Kidney epithelial cell (primary cell): Measurements from ENCODE around the gene HELT. TPM values are rescaled to one million over a fixed set of nuclear protein-coding genes. Genes with fewer than 3 reads are reported as not detected.
A peak's percentile ranks its signal among the peaks of the same experiment; 100 is the strongest.
"Not testable (repeated sequence)": the region's sequence is repeated elsewhere in the genome, so short reads cannot be mapped to it uniquely, and the experiment has no call there.

Experiments
- DNase-seq: peaks from one replicate; pipeline ENCODE4 v3.0.0-alpha.2; 2010; ENCODE audit warnings: low read depth
- H3K27me3 ChIP-seq: 2 replicates; pipeline ENCODE4 v1.6.0; 2011; ENCODE audit warnings: low read length; ENCODE audit not compliant: control insufficient read depth, insufficient read depth
- H3K36me3 ChIP-seq: 2 replicates; pipeline ENCODE4 v1.5.1; 2011; ENCODE audit warnings: low read length; ENCODE audit not compliant: control insufficient read depth, insufficient read depth
- H3K4me3 ChIP-seq: 2 replicates; pipeline ENCODE4 v1.5.1; 2011; ENCODE audit warnings: low read depth, mild to moderate bottlenecking, control low read depth, low read length
- total RNA-seq: library from RNA; depleted of rRNA; stranded (reverse); fragments of >200 nt; gene quantifications from 2 replicates; pipeline ENCODE4 v1.2.3, GENCODE V29; 2015
- TF ChIP-seq, protein P1 (sequence below): IDR thresholded peaks from 2 replicates; pipeline ENCODE4 v1.5.1; 2011; ENCODE audit warnings: mild to moderate bottlenecking, moderate library complexity, low read length, control low read depth, inconsistent platforms; ENCODE audit not compliant: insufficient read depth, poor library complexity, severe bottlenecking

Gene HELT
- total RNA-seq, 1 donor from 2014 or later: not detected

DNA sequence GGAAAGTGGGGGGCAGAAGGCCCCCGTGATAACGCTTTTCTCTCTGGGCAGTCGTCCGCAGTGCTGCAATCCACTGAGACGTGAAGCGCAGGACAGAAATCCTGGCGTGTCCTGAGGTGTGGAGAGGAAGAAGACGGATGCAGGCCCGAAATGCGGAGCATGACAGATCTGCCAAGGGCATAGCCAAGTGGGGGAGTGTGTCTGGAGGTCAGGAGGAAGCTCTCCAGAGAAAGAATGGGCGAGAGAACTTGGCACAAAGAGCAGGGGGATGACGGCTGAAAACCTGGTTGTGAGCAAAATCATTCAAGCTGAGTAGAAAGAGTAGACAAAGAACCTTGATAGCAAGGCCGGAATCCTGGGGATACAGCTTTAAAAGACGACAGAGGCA is 23.7 kb upstream of the HELT start:
- Histone ChIP-seq H3K36me3 (no peaks in the 10 kb centered on the region), H3K4me3 (no peak overlapping the region), H3K27me3 (no peaks in the 10 kb centered on the region)
- TF ChIP-seq, protein P1, sequence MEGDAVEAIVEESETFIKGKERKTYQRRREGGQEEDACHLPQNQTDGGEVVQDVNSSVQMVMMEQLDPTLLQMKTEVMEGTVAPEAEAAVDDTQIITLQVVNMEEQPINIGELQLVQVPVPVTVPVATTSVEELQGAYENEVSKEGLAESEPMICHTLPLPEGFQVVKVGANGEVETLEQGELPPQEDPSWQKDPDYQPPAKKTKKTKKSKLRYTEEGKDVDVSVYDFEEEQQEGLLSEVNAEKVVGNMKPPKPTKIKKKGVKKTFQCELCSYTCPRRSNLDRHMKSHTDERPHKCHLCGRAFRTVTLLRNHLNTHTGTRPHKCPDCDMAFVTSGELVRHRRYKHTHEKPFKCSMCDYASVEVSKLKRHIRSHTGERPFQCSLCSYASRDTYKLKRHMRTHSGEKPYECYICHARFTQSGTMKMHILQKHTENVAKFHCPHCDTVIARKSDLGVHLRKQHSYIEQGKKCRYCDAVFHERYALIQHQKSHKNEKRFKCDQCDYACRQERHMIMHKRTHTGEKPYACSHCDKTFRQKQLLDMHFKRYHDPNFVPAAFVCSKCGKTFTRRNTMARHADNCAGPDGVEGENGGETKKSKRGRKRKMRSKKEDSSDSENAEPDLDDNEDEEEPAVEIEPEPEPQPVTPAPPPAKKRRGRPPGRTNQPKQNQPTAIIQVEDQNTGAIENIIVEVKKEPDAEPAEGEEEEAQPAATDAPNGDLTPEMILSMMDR: no peak
- no peak for DNase-seq

DNA sequence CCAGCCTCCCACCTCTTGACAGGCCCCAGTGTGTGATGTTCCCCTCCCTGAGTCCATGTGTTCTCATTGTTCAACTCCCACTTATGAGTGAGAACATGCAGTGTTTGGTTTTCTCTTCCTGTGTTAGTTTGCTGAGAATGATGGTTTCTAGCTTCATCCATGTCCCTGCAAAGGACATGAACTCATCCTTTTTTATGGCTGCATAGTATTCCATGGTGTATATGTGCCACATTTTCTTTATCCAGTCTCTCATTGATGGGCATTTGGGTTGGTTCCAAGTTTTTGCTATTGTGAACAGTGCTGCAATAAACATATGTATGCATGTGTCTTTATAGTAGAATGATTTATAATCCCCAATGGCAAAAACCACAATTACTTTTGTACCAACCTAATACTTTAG is 20.6 kb upstream of the HELT start:
- not testable (repeated sequence) for H3K4me3 ChIP-seq, H3K36me3 ChIP-seq, DNase-seq, H3K27me3 ChIP-seq

DNA sequence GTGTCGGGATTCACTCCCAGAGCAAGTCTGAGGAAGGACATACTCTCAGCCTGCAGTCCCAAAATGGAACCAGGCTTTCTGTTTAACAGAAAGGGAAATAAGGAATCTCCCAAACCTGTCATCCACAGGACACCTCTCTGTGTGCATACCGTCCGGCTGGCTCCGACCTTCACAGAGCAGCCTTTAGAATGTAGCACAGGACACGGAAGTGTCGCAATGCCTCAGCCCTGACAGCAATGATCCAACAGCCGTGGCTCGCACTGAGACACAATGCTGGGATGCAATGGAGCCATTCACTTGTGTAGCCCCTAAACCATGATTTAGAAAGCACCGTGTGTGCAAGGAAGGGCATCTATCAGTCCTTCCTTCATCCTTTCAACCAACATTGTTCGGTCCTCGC is 15.5 kb upstream of the HELT start:
- TF ChIP-seq, protein P1: no peak
- Histone ChIP-seq H3K27me3 (peaks cover 12% of the 10 kb centered on the region), H3K36me3 (no peaks in the 10 kb centered on the region), H3K4me3 (no peak overlapping the region)
- DNase-seq: no peak

DNA sequence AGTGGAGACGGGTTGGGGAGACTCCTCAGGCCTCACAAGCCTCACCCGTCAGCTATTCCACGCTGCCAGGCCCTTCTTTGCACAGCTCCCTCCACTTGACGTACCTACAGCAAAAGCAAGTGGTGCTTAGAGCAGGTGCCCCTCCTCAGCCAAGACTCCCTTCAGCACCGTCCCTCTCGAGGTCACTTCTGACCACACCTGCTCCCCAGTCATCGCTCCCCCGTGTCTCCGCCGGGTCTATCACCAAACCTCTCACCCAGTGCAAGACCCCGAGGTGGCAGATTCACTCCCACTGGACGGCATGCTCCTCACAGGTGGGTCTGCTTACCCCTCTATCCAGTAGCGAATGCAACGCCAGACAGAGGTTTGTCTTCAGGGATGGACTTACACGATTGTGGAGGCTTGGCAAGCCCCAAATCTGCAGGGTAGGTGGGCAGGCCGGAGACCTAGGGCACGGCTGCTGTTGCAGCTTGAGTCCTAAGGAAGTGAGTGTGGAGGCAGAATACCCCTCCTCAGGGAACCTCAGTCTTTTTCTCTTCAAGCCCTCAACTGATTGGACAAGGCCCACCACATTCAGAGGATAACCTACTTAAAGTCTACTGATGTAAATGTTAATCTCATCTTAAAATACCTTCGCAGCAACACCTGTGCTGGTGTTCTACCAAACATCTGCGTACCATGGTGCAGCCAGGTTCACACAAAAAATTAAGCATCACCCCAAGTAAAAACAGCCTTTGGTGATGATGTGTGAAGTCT is 14.5 kb upstream of the HELT start:
- TF ChIP-seq, protein P1: no peak

DNA sequence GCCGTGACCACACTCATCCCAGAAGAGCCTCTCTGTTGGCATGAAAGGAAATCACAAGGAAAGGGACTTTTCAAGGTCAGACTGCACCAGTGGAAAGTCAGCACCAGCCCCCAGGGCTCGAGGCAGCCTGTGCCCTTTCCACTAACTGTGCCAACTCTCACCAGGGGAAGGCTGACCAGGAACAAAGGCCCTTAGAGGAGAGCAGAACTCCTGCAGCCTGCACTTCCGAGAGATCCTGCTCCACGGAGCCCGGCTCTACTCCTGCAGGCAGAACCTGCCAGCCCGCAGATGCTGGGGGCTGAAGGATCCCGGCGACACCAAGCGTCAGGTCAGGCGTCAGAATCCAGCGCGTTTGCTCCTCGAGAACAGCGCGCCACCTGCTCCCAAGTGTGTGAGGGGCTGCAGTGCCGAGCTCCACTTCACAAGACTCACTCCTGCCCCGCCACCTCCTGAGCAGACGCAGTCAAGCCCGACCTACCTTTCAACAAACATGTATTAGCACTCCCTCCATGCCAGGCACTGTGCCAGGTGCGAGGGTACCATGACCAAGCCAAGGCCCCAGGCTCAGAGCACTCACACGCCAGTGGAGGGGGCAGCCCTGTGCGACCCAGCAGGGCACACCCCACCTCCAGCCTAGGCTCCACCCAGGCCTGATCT is 13.6 kb upstream of the HELT start:
- DNase-seq: no peak
- Histone ChIP-seq H3K36me3 (no peaks in the 10 kb centered on the region), H3K27me3 (peaks cover 14% of the 10 kb centered on the region), H3K4me3 (peak overlapping the region; percentile 30)
- TF ChIP-seq, protein P1: no peak

More for the DNA sequence above, 14.5 kb upstream of the HELT start:
- no peak for DNase-seq
- Histone ChIP-seq H3K4me3 (no peak overlapping the region), H3K27me3 (peaks cover 12% of the 10 kb centered on the region), H3K36me3 (no peaks in the 10 kb centered on the region)

DNA sequence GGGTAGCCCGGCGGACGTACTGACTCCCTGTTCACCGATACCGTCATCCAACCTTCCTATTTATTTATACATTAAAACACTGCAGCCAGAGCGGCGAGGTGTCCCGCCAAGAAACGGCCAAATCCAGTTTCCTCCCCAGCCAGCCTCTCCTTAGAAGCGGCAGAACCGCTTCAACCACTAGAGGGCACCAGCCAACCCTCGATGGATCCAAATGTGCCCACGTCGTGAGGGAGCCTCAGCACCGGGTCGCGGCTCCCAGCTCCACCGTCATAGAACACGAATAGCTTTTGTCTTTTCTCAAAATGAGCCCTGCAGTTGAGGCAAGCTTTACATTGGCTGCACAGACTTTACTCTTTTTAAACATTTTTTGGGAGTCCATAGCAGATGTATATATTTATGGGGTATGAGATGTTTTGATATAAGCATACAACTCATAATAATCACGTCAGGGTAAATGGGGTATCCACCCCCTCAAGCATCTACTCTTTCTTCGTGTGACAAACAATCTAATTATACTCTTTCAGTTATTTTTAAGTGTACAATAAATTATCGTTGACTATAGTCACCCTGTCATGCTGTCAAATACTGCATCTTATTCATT is 13.0 kb upstream of the HELT start:
- DNase-seq: peak; percentile 38
- no peaks in the 10 kb centered on the region for H3K36me3 ChIP-seq
- peak overlapping the region; percentile 30 for H3K4me3 ChIP-seq
- peaks cover 20% of the 10 kb centered on the region for H3K27me3 ChIP-seq
- TF ChIP-seq, protein P1: peak; percentile 96
